H1 (cell line): ENCODE results near the gene ZBTB45. TPM values are rescaled to one million over a fixed set of nuclear protein-coding genes. Genes with fewer than 3 reads are reported as not detected.

Source experiments
- CTCF ChIA-PET: fragments of 300-600 bp; sonication (Branson Sonifier 250); formaldehyde crosslinking; loops from one replicate; lab custom pipeline; 2021; ENCODE audit not compliant: partially characterized antibody; lab: Charles Lee
- POLR2A ChIA-PET: fragments of 300-600 bp; sonication (Branson Sonifier 250); formaldehyde crosslinking; loops from one replicate; lab custom pipeline; 2021; ENCODE audit warnings: inconsistent platforms; ENCODE audit not compliant: partially characterized antibody; lab: Charles Lee
- DNase-seq, 2 experiments: peaks; one replicate each; pipeline versions ENCODE4 v3.0.0 to v3.0.0-alpha.2; 2010 to 2022; ENCODE audit warnings: low spot score in 2 of 2, low read depth in 1 of 2, mixed read lengths in 1 of 2
- FAIRE-seq: peaks from 2 replicates; lab custom pipeline; 2011; peaks lifted over from hg19 to GRCh38; lab: Jason Lieb, UNC
- H2AFZ ChIP-seq: 2 replicates; pipeline ENCODE4 v1.8.1; 2012; ENCODE audit warnings: low read length, inconsistent platforms
- H2AK5ac ChIP-seq: 2 replicates; pipeline ENCODE4 v1.6.1; 2013; ENCODE audit warnings: low read depth, low read length
- H2BK120ac ChIP-seq: replicated peaks from 2 replicates; pipeline ENCODE3; 2013; ENCODE audit warnings: low read depth, low read length, inconsistent platforms
- H2BK12ac ChIP-seq: 2 replicates; pipeline ENCODE4 v1.6.1; 2013; ENCODE audit warnings: low read depth, low read length
- H2BK15ac ChIP-seq: 2 replicates; pipeline ENCODE4 v1.6.1; 2013; ENCODE audit warnings: low read length
- H2BK20ac ChIP-seq: 2 replicates; pipeline ENCODE4 v1.6.1; 2013; ENCODE audit warnings: low read length
- H2BK5ac ChIP-seq: 2 replicates; pipeline ENCODE4 v1.6.1; 2013; ENCODE audit warnings: low read depth, low read length
- H3K14ac ChIP-seq: 2 replicates; pipeline ENCODE4 v1.6.1; 2013; ENCODE audit warnings: inconsistent platforms; ENCODE audit not compliant: insufficient read length
- H3K18ac ChIP-seq: 2 replicates; pipeline ENCODE4 v1.6.1; 2013; ENCODE audit warnings: low read length; ENCODE audit errors: extremely low read depth
- H3K23ac ChIP-seq: 2 replicates; pipeline ENCODE4 v1.6.1; 2013; ENCODE audit warnings: inconsistent platforms; ENCODE audit not compliant: insufficient read length
- H3K23me2 ChIP-seq: 2 replicates; pipeline ENCODE4 v1.6.1; 2013; ENCODE audit warnings: low read depth, low read length
- H3K27ac ChIP-seq: 2 replicates; pipeline ENCODE4 v1.6.1; 2011; ENCODE audit warnings: low read depth, low read length, inconsistent platforms
- H3K27me3 ChIP-seq, 4 experiments: replicated peaks in 1 of 4; 1 replicate in 1 of 4; 2 replicates in 3 of 4; pipeline versions ENCODE4 v1.6.1 to v1.8.1; 2011 to 2013; ENCODE audit warnings: low read length in 3 of 4, mild to moderate bottlenecking in 3 of 4, inconsistent platforms in 2 of 4, mixed read lengths in 2 of 4, moderate library complexity in 1 of 4; ENCODE audit not compliant: control insufficient read depth in 3 of 4, insufficient read depth in 3 of 4; ENCODE audit errors: extremely low read depth in 1 of 4
- H3K36me3 ChIP-seq, 4 experiments: 2 replicates each; pipeline versions ENCODE4 v1.6.1 to v1.8.1; 2011 to 2013; ENCODE audit warnings: mild to moderate bottlenecking in 4 of 4, low read length in 3 of 4, moderate library complexity in 2 of 4, control low read depth in 1 of 4, inconsistent platforms in 1 of 4; ENCODE audit not compliant: insufficient read depth in 4 of 4, control insufficient read depth in 2 of 4
- H3K4ac ChIP-seq: replicated peaks from 2 replicates; pipeline ENCODE3; 2013; ENCODE audit warnings: low read length, low read depth, mixed read lengths, inconsistent platforms; ENCODE audit not compliant: insufficient read length
- H3K4me1 ChIP-seq, 4 experiments: replicated peaks in 1 of 4; 1 replicate in 1 of 4; 2 replicates in 3 of 4; pipeline versions ENCODE4 v1.6.1 to v1.8.1; 2011 to 2013; ENCODE audit warnings: low read length in 3 of 4, inconsistent platforms in 2 of 4, mixed read lengths in 1 of 4; ENCODE audit not compliant: insufficient read depth in 4 of 4, control insufficient read depth in 3 of 4
- H3K4me2 ChIP-seq, 2 experiments: 2 replicates each; pipeline versions ENCODE4 v1.6.1 to v1.8.1; 2011 to 2013; ENCODE audit warnings: low read depth in 2 of 2, low read length in 2 of 2, control low read depth in 1 of 2, inconsistent platforms in 1 of 2, mild to moderate bottlenecking in 1 of 2; ENCODE audit not compliant: insufficient read depth in 1 of 2
- H3K4me3 ChIP-seq, 4 experiments: fragments of 200-600, 300-600 bp in 1 of 4; sonication (generic), shearing (Covaris generic), sonication (Bioruptor Twin) in 1 of 4; 2 replicates each; pipeline versions ENCODE4 v1.5.1 to v1.8.1; 2011 to 2016; ENCODE audit warnings: low read length in 4 of 4, low read depth in 3 of 4, control low read depth in 2 of 4, inconsistent platforms in 2 of 4, mild to moderate bottlenecking in 2 of 4, mixed read lengths in 1 of 4, moderate library complexity in 1 of 4; ENCODE audit not compliant: insufficient read depth in 2 of 4; ENCODE audit errors: extremely low read depth in 1 of 4
- H3K56ac ChIP-seq: replicated peaks from 2 replicates; pipeline ENCODE3; 2013; ENCODE audit warnings: low read depth, mild to moderate bottlenecking, mixed read lengths, low read length, inconsistent platforms; ENCODE audit not compliant: insufficient read length
- H3K79me1 ChIP-seq: 2 replicates; pipeline ENCODE4 v1.6.1; 2013; ENCODE audit warnings: low read depth, low read length, control low read depth
- H3K79me2 ChIP-seq, 2 experiments: 2 replicates each; pipeline versions ENCODE4 v1.6.1 to v1.8.1; 2012 to 2013; ENCODE audit warnings: low read length in 2 of 2, mild to moderate bottlenecking in 2 of 2, inconsistent platforms in 1 of 2; ENCODE audit not compliant: insufficient read depth in 2 of 2, control insufficient read depth in 1 of 2
- H3K9ac ChIP-seq, 4 experiments: replicated peaks in 1 of 4; 1 replicate in 1 of 4; 2 replicates in 3 of 4; pipeline versions ENCODE4 v1.6.1 to v1.8.1; 2011 to 2013; ENCODE audit warnings: low read depth in 3 of 4, low read length in 3 of 4, control low read depth in 2 of 4, mild to moderate bottlenecking in 2 of 4, moderate library complexity in 2 of 4, inconsistent platforms in 1 of 4; ENCODE audit errors: extremely low read depth in 1 of 4
- H3K9me3 ChIP-seq, 2 experiments: 2 replicates each; pipeline versions ENCODE4 v1.6.1 to v1.8.1; 2012 to 2013; ENCODE audit warnings: mild to moderate bottlenecking in 2 of 2, moderate library complexity in 2 of 2, control low read depth in 1 of 2, inconsistent platforms in 1 of 2, low read depth in 1 of 2, low read length in 1 of 2, mixed read lengths in 1 of 2; ENCODE audit not compliant: insufficient read depth in 2 of 2
- H4K20me1 ChIP-seq, 2 experiments: replicated peaks in 1 of 2; 2 replicates each; pipeline versions ENCODE3 to v1.8.1; 2011 to 2013; ENCODE audit warnings: inconsistent platforms in 2 of 2, low read length in 2 of 2, mild to moderate bottlenecking in 1 of 2; ENCODE audit not compliant: insufficient read depth in 2 of 2, control insufficient read depth in 1 of 2
- H4K5ac ChIP-seq: 2 replicates; pipeline ENCODE4 v1.6.1; 2013; ENCODE audit warnings: low read length, low read depth, mixed read lengths, inconsistent platforms; ENCODE audit not compliant: insufficient read length
- H4K8ac ChIP-seq: 2 replicates; pipeline ENCODE4 v1.8.0; 2013; ENCODE audit warnings: mild to moderate bottlenecking, moderate library complexity, low read length, inconsistent platforms; ENCODE audit not compliant: insufficient read depth; ENCODE audit errors: extremely low read depth
- H4K91ac ChIP-seq: replicated peaks from 2 replicates; pipeline ENCODE3; 2013; ENCODE audit warnings: low read length, mixed read lengths, inconsistent platforms; ENCODE audit not compliant: insufficient read length
- BACH1 ChIP-seq: IDR thresholded peaks from 2 replicates; pipeline ENCODE4 v1.6.1; 2012; ENCODE audit warnings: low read length, improper control_type of control experiment
- CHD1 ChIP-seq: IDR thresholded peaks from 2 replicates; pipeline ENCODE4 v1.6.1; 2012; ENCODE audit warnings: low read depth, low read length, improper control_type of control experiment
- EGR1 ChIP-seq: IDR thresholded peaks from 2 replicates; pipeline ENCODE4 v1.6.1; 2011; ENCODE audit warnings: low read depth, low read length, borderline replicate concordance
- EP300 ChIP-seq, 2 experiments: IDR thresholded peaks; 1 replicate in 1 of 2; 2 replicates in 1 of 2; pipeline ENCODE4 v1.6.1; 2011 to 2012; ENCODE audit warnings: low read depth in 2 of 2, low read length in 2 of 2, mild to moderate bottlenecking in 2 of 2, borderline replicate concordance in 1 of 2, inconsistent platforms in 1 of 2, moderate library complexity in 1 of 2
- EZH2 ChIP-seq: fragments of 200-600 bp; sonication (generic); IDR thresholded peaks from 2 replicates; pipeline ENCODE4 v1.7.1; 2012; ENCODE audit warnings: low read depth, mild to moderate bottlenecking, moderate library complexity, low read length, inconsistent platforms; ENCODE audit not compliant: severe bottlenecking
- HDAC2 ChIP-seq, 2 experiments: fragments of 300-600 bp in 1 of 2; sonication (generic) in 1 of 2; IDR thresholded peaks; 2 replicates each; pipeline ENCODE4 v1.6.1; 2011 to 2012; ENCODE audit warnings: low read depth in 2 of 2, low read length in 2 of 2, mild to moderate bottlenecking in 2 of 2, moderate library complexity in 2 of 2, borderline replicate concordance in 1 of 2, inconsistent platforms in 1 of 2
- POLR2AphosphoS5 ChIP-seq: IDR thresholded peaks from 2 replicates; pipeline ENCODE4 v1.6.1; 2011; ENCODE audit warnings: low read depth, low read length
- RBBP5 ChIP-seq: IDR thresholded peaks from 2 replicates; pipeline ENCODE4 v1.7.1; 2012; ENCODE audit warnings: low read depth, mild to moderate bottlenecking, inconsistent platforms, low read length, moderate library complexity, borderline replicate concordance
- SIRT6 ChIP-seq: IDR thresholded peaks from one replicate; pipeline ENCODE4 v1.7.1; 2012; ENCODE audit warnings: low read length, inconsistent platforms
- TEAD4 ChIP-seq: IDR thresholded peaks from 2 replicates; pipeline ENCODE4 v1.6.1; 2012; ENCODE audit warnings: low read depth, low read length, inconsistent platforms, mixed read lengths
- WGBS, 2 experiments: shearing (Covaris generic) in 1 of 2; methylation state at CpG; one replicate each; pipeline versions ENCODE4 v1.1.6 to v1.1.7; 2013 to 2015; ENCODE audit warnings: low lambda C conversion rate in 2 of 2, mixed read lengths in 2 of 2, inconsistent platforms in 1 of 2, low coverage in 1 of 2, missing lambda C conversion rate in 1 of 2; ENCODE audit not compliant: insufficient replicate concordance in 2 of 2, insufficient coverage in 1 of 2, insufficient read length in 1 of 2; ENCODE audit errors: extremely low coverage in 1 of 2, missing lambda C conversion rate in 1 of 2; 5-methylcytosine and 5-hydroxymethylcytosine counted together
- polyA plus RNA-seq, 7 experiments: library from polyadenylated mRNA; depleted of rRNA in 3 of 7; stranded (reverse) in 5 of 7; unstranded in 2 of 7; fragments of >200 nt in 5 of 7; fragments of 200-250 nt in 2 of 7; gene quantifications; 1 replicate in 5 of 7; 2 replicates in 1 of 7; 4 replicates in 1 of 7; pipeline versions ENCODE4 v1.2.1 to v1.2.3, GENCODE V29; 2011 to 2013; ENCODE audit warnings: missing spikeins in 2 of 7, mixed read lengths in 2 of 7
- total RNA-seq: library from RNA; stranded (reverse); fragmentation: NEBNext Ultra II Directional; extraction: Animal tissue kit (Norgen Biotek cat#: 25700); gene quantifications from 2 replicates; pipeline ENCODE4 v1.2.1, GENCODE V29; 2021
- TF ChIP-seq, protein P1 (sequence below): IDR thresholded peaks from 2 replicates; pipeline ENCODE4 v1.6.1; 2012; ENCODE audit warnings: inconsistent platforms

Gene ZBTB45
- total and polyA plus RNA-seq, 2 of the 8 experiments (the other 6 are each of a cell fraction or from before 2014, with no cell fraction given), result 16.9 to 17.2 TPM

DNA sequence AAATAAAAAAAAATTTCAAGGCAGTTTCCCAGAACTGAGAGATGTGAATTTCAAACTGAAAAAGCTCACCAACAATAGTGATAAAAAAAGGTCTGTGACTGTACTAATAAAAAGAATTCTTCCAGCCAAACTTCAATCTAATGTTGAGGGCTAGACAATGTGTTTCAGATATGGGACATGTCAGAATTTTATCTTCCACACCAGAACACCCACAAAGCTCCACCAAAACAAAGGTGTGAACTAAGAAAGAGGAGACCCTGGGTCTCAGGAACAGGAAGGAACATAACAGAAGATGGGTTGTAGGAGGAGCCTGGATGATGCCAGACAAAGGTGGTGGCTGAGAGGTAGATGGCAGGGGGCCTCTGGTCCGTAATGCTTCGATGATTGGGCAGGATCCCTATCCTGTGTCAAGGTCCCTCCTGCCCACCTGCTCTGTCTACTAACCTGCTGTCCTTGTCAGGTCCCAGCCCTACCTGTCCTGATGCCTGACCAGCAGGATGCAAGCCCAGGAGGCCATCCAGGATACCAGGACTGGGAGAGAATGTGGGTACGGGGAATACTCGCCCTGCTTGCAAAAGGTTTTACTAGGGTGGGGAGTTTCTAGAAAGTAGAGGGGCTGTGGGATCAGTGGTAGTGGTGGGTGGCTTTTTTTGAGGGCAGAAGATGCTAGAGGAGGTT lies 49.0 kb upstream of the ZBTB45 start:
- Histone ChIP-seq H3K23ac (no peak overlapping the region), H4K20me1 (peaks cover 0 to 2% of the 10 kb centered on the region in 2 experiments), H4K8ac (no peak overlapping the region), H2BK15ac (no peak overlapping the region), H3K36me3 (peaks cover 2 to 9% (median 7%) of the 10 kb centered on the region in 4 experiments; a peak in 3 of 8 replicates), H3K79me1 (no peaks in the 10 kb centered on the region), H4K91ac (no peak overlapping the region), H3K9me3 (no peaks in the 10 kb centered on the region), H4K5ac (no peak overlapping the region), H3K27ac (no peak overlapping the region), H3K14ac (no peak overlapping the region), H3K23me2 (peaks cover 6% of the 10 kb centered on the region), H3K4ac (no peak overlapping the region), H3K9ac (no peak overlapping the region; a peak in 1 of 7 replicates), H3K18ac (no peak overlapping the region), H3K27me3 (peaks cover 0 to 4% (median 2%) of the 10 kb centered on the region in 4 experiments; a peak in 3 of 7 replicates), H2BK5ac (no peak overlapping the region), H2AFZ (no peak overlapping the region), H3K4me3 (no peak overlapping the region), H3K4me2 (no peak overlapping the region), H3K56ac (no peak overlapping the region), H2AK5ac (no peak overlapping the region), H2BK20ac (no peak overlapping the region), H2BK12ac (no peak overlapping the region), H3K79me2 (no peaks in the 10 kb centered on the region), H2BK120ac (no peak overlapping the region), H3K4me1 (peaks cover 0 to 8% (median 2%) of the 10 kb centered on the region in 4 experiments; a peak in 4 of 7 replicates)
- DNase-seq (no peak), FAIRE-seq (no peak)
- CTCF ChIA-PET, result interaction anchor here (1.1 to 3.0 kb wide), 2 partner anchors 12 to 55 kb away, joined by 4 to 21 read pairs; no protein-coding TSS in a partner anchor
- WGBS, 2 experiments, result 75% methylated on average over 4 of the region's 4 CpGs; no CpG with 5 or more reads in 1 of the 2 experiments
- POLR2A ChIA-PET, result interaction anchor here (1.0 to 17.2 kb wide), 4 partner anchors 8 to 51 kb away, joined by 4 to 434 read pairs (median 44); partner anchors contain the start of genes CHMP2A, TRIM28 and UBE2M
- TF ChIP-seq RBBP5 (no peak), EZH2 (no peak), SIRT6 (no peak), POLR2AphosphoS5 (no peak), EP300 (IDR thresholded peaks at IDR 0.05; ENCODE audit: borderline replicate concordance in 1 of 2, low read depth in 2 of 2, low read length in 2 of 2) (no peak), TEAD4 (no peak), EGR1 (no peak), HDAC2 (IDR thresholded peaks at IDR 0.05; ENCODE audit: borderline replicate concordance in 1 of 2, low read depth in 2 of 2, low read length in 2 of 2) (no peak), CHD1 (no peak), BACH1 (no peak)
- TF ChIP-seq, protein P1, sequence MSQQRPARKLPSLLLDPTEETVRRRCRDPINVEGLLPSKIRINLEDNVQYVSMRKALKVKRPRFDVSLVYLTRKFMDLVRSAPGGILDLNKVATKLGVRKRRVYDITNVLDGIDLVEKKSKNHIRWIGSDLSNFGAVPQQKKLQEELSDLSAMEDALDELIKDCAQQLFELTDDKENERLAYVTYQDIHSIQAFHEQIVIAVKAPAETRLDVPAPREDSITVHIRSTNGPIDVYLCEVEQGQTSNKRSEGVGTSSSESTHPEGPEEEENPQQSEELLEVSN, result no peak
